HG03066 (cell line): ENCODE results near the gene SH3PXD2A.
"Not testable (repeated sequence)": the region's sequence is repeated elsewhere in the genome, so short reads cannot be mapped to it uniquely, and the experiment has no call there.

Source experiments
- ATAC-seq: cut with Tn5 transposase; IDR thresholded peaks from one replicate; pipeline ENCODE4 v1.9.1; 2021; ENCODE audit warnings: low read depth; ENCODE audit not compliant: unreplicated experiment

The SH3PXD2A gene

GRCh38 chr10:103636492-103636891 lies 218.9 kb downstream of the SH3PXD2A start:
- ATAC-seq, result no peak

GRCh38 chr10:103635580-103635979 lies 219.8 kb downstream of the SH3PXD2A start:
- ATAC-seq, result no peak

GRCh38 chr10:103633846-103634245 lies 221.5 kb downstream of the SH3PXD2A start:
- no peak for ATAC-seq

DNA sequence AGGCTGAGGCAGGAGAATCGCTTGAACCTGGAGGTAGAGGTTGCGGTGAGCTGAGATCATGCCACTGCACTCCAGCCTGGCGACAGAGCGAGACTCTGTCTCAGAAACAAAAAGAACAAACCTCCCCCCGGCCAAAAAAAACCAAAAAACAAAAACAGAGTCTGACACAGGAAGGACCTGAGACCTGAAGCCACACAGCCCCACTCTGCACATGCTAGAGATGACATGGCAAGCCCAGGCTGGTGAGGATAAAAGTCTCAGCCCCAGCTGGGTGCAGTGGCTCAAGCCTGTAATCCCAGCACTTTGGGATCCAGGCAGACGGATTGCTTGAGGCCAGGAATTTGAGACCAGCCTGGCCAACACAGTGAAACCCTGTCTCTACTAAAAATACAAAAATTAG lies 222.5 kb downstream of the SH3PXD2A start:
- not testable (repeated sequence) for ATAC-seq

DNA sequence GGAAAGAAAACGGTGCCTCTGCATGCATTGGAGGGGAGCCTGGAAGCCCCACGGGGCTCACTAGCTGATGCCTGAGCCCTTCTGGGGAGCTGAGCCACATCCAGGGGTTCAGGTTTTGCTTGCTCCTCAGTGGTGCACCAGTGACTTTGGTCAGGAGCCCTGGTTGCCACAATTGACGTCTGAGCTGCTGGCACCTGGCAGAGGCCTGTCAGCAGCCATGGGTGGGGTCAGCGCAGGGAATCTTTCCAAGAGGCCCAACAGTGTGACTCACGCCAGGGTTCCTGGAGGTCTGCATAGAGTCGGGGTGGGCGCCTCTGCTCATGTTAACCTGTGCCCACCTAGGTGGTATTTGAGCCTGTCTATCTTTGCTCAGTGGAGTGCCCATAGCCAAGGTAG lies 223.1 kb downstream of the SH3PXD2A start:
- ATAC-seq, result no peak

DNA sequence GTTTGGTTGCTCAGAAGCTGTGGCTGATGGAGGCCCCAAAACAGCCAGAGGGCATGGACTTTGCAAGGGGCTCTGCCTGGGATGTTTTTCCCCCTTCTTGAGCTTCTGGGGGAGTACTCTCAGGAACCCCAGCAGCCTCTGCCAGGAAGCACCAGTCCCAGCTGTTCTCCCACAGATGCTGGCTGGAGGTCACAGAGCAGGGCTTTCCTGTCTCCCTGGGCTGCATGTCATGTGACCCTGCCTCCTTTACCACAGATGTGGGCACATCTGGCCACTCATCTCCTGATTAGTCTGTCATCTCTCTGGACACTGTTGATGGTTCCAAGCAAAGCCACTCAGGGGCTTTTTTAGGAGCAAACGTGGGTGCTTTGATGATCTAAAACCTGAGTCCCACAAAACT lies 225.2 kb downstream of the SH3PXD2A start:
- ATAC-seq, result no peak

- no peak for ATAC-seq
Measured at GRCh38 chr10:103629581-103629980, 225.8 kb downstream of the SH3PXD2A start.

DNA sequence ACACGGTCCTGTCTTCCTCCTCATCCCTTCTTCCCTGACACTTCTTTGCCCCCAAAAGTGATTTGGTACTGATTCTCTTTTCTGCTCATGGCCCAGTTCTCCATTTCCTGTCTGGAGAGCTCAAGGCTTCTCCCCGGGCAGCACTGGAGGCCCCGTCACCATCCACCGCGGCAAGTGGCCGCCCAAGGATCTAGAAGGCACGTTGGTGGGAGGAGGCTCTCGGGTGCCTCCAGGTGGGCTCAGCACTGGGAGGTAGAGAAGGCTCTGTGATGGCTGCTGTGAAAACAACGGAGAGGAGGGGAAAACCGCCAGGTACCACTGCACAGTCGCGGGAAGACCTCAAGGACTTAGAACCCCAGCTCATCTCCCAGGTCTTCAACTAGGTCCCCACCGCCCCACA lies 227.5 kb downstream of the SH3PXD2A start:
- ATAC-seq, result no peak

- ATAC-seq, result no peak
Measured at GRCh38 chr10:103627111-103627892, 228.1 kb downstream of the SH3PXD2A start.

GRCh38 chr10:103626178-103626577 lies 229.2 kb downstream of the SH3PXD2A start:
- ATAC-seq, result no peak

DNA sequence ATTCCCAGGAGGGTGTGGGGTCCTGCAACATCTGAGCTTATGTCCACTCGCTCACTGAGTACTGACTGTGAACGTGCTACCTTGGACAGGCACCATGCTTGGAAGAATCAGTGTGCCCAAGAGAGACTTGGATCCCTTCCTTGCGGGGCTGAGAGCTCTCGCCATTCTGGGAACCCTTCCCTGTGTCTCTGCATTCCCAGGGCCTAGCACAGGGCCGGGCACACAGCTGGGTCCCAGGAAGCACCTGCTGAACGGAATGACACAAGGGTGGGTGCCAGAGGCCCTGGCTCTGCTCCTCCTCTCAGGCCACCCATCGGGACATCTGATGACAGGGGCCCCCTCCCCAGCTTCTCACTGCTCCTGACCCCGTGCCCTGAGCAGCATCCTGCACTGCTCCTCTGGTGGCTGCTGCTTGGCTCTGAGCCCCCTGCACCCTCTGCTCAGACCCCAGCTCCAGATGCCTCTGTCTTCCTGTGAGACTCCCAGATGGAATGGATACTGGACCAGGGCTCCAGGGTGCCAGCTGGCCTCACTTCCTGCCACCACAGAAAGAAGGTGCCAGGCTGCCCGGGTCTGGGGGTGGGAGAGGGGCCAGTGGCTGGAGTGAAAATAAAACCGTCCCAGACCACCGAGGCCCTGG lies 232.3 kb downstream of the SH3PXD2A start:
- ATAC-seq, result no peak

DNA sequence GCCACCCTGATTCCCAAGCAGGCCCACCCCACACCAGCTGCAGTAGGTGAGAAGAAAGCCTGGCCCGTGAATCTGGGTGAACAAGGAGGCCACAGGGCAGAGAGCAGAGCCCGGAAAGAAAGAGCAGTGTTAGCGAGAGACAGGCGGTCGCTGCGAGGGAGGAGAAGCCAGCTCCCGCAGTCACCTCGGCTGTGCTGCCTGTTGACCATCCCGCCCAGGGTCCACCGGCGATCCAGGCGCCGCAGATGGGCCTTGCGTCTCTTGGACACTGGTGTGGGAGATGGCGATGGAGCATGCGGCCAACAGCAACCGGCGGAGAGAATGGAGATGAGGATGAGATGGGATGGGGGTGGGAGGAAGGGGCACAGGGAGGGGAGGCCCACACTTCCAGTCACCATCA lies 233.1 kb downstream of the SH3PXD2A start:
- ATAC-seq, result no peak

GRCh38 chr10:103621783-103622125 lies 233.6 kb downstream of the SH3PXD2A start:
- no peak for ATAC-seq

DNA sequence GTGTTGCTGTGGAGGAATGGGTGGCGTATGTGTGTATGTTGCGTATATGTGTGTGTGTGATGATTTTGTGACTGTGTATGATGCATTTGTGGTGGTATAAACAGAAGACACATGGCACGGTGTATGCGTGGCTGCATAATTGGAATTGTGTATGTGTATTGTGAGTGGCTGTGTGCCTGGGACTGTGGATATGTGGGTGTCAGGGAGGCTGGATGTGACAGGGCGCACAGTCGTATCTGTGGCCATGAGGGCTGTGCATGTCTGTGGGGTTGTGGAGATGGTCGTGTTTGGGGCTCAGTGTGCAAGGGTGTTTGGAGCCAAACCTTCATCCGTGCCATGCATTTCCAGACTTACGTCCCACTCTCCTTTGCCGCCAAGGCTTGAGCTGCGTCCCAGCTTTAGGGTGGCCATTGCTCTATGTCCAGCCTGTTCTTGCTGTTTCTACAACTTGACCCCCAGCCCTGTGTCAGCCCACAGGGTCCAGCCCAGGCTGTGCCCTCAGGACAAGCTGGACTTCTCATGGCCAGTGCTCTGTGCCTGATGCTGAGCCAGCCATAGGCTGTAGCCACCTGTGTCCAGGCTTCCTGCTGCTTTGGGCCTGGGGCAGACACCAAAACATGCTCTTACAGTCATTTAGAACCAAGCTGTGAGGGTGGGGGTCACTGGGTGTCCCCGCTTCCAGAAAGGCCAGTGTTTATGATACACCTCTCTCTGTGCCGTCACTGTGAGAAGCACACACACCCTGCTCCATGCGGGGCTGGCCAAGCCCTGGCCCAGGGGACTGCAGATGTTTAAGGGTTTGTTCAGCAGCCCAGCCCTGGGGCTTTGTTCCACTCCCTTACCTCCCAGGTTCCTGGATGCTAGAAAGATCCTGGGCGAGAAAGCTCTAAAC lies 234.2 kb downstream of the SH3PXD2A start:
- no peak for ATAC-seq

- no peak for ATAC-seq
Measured at GRCh38 chr10:103620352-103620740, 235.0 kb downstream of the SH3PXD2A start.

- ATAC-seq, result no peak
Measured at GRCh38 chr10:103619424-103620351, 235.7 kb downstream of the SH3PXD2A start.

DNA sequence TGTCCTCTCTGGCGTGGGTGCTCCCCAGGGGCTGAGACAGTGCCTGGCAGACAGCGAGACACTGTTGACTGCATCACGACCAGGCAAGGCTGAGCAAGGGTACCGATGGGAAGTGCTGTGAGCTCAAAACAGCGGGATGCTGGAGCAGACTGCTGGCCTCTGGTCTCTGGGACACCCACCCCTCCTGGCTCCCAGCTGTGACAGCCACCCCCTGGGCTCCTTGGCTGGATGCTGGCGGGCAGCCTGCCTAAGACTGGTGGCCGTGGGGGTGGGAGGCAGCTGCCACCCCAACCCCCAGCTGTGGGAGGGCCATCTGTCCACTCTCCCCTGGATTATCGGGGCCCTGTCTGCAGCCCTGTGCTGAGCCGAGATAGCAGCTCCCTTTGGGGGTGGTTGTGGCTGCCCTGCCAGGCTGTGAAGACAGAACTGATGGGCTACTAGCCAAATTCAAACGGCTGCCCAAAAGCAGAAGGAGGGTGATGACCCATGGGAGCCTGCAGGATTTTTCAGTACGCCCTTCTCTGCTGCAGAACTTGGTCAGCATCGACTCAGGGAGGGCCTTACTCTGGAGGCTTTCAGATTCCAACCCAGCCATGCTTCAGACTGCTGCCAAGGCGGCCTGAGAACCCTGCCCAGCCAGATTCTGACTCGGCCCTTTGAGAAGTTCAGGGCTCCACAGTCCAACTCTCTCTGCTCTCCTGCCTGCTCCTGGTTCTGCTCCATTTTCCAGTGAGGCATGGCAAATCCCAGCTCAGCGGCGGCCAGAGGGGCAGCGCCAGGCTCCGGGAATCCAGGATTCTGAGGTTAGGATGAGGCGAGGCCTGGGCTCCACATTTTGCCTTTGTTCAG lies 236.6 kb downstream of the SH3PXD2A start:
- ATAC-seq, result no peak

GRCh38 chr10:103617602-103618385 lies 237.6 kb downstream of the SH3PXD2A start:
- no peak for ATAC-seq
